HG02610 (cell line): ENCODE results near the gene SLC16A5.
"Not testable (repeated sequence)": the region's sequence is repeated elsewhere in the genome, so short reads cannot be mapped to it uniquely, and the experiment has no call there.

ENCODE experiments used
- ATAC-seq: cut with Tn5 transposase; IDR thresholded peaks from one replicate; pipeline ENCODE4 v1.9.1; 2021; ENCODE audit warnings: mild to moderate bottlenecking, moderate library complexity; ENCODE audit not compliant: unreplicated experiment

Gene SLC16A5

DNA sequence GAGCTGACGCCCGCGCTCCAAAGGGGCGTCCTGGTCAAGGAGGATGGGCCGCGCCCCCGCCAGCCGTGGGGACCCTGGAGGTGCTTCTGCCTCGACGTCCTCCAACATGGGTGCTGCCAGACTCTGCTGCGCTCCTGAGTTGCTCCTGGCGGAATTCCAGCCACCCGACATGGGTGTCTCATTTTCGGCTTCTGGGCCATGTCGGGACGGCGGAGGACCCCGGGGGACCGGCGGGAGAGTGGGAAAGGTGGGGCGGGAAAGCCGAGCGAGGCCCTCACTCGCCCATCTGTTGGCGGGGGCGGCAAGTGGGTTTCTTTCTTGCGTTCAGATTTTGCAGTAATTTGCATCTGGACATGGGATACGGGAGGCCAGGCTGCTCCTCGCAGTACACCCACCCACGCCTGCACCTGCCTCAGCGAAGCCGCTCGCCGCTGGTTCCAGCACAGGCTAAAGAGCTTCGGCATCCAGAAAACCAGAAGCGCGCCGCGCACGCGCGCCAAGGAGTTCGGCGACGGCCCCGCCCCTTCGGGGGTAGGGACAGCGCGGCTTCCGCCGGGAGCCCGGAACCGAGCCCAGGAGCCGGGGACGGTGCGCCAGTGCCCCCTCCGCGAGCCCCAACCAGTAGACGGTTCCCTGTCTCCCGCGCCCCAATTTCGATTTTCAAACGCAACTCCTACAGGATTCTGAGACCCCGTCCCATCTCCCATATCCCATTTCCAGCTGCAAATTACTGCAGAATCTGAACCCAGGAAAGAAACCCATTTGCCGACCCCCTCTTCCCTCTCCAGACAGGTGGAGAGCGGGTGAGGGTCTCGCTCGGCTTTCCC is 21.9 kb downstream of the SLC16A5 start, which contains the start of gene ARMC7:
Gene ARMC7 (plus strand): TSS at position 563 of the 827 bp plus-strand sequence. CDS start 320 bp downstream, outside the sequence.
- peak; percentile 69 for ATAC-seq

DNA sequence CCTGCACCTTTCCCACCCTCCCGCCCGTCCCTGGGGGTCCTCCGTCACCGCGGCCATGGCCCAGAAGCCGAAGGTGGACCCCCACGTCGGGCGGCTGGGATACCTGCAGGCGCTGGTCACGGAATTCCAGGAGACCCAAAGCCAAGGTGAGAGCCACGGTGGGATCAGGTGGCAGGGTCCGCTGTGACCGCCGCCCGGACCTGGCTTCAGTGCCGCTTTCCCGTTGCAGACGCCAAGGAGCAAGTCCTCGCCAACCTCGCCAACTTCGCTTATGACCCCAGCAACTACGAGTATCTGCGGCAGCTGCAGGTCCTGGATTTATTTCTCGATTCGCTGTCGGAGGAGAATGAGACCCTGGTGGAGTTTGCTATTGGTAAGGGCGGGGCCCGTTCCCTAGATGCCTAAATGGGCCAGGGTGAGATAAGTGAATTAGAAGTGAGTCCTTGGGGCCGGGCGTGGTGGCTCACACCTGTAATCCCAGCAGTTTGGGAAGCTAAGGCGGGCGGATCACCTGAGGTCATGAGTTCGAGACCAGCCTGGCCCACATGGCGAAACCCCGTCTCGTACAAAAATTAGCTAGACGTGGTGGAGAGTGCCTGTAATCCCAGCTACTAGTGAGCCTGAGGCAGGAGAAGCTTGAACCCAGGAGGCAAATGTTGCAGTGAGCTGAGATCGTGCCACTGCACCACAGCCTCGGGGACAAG is 22.6 kb downstream of the SLC16A5 start:
- ATAC-seq, result no peak

DNA sequence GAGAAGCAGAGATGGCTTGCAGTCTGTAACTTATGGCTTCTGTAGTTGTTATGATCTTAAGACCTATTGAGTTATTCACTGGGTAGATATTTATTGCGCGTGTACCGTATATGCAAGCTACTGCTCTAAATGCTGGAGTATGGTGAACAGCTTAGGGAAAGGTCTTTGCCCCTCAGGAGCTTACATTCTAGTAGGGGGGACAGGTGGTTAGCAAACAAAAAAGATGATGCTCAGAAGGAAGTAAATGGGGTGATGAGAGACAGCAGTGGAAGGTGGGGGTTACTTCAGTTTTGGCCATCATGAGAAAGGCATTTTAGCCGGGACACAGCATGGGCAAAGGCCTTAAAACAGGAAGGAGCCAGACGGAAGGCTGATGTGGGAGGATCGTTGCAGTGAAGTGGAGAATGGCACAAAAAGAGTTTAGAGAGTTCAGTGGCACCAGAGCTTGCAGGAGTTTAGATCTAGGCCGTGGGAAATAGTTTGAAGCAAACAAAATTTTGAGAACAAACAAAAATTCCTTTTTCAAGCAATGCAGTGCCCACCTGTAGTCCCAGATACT is 24.1 kb downstream of the SLC16A5 start:
- ATAC-seq, result no peak

DNA sequence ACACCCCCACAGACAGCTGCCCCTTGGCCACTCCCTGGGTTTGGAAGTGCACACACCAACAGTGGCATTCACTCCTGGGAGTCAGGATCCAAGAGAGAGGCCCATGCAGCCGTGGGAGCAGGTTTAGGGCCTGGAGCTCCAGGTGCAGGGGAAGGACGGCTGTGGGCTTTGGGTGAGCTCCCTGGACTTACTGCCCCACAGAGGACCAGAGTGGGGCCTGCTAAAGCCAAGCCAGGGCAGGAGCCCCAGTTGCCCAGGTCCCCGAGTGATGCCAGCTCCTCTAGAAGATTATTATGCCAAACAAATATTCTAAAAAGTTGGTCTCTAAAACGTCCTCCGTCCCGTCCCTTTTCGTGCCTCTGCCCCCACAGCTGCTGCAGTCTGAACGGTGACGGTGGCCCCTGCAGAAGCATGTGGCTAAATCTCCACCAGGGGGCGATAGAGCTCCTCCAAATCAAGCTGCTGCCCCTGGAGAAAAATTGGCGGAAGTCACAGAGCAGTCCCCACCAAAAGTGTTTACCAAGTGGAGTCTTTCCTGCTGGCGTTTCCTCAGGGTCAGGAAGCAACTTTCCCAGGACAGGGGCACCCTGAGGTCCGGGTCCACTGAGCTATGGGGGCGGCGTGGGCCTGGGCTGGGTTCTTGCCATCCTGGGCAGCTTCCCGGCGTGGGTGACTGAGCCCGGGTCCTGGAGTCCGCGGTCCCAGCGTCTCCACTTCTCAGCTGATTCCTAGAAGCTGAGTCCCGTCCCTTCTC is 26.2 kb downstream of the SLC16A5 start:
- ATAC-seq, result peak; percentile 27

DNA sequence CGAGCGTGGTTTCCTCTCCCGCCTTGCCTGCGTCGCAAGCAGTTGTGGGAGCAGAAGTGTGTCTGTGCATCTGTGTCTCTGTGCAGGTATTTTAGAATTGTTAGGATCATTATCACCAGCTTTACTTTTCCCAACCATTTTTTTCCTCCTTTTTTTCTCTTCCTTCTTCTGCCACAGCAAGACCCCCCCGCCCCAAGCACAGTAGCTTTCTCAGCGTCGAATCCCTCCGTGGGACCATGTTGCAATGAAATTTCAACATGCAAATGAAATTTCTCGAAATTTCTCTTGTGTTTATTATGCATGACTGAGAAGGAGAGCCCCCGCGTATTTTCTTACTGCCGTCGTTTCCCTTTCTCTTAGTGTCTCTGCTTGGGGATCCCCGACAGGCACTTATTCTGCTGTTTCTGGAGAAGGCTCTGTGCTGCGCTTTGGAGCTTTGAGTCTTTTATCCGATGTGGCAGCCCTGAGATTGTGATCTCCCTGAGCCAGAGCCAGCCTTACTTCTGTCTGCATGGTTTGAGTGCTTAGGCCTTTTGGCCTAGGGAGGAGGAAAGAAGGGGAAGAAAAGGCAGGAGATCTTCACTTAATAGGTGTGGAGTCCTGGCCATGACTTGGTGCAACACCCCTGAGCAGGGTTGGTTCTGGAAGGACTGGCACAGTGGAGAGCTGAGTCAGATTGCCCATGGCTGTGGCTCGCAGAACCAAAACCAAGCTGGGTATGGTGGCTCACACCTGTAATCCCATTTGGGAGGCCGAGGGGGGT is 27.0 kb downstream of the SLC16A5 start:
- ATAC-seq, result no peak

DNA sequence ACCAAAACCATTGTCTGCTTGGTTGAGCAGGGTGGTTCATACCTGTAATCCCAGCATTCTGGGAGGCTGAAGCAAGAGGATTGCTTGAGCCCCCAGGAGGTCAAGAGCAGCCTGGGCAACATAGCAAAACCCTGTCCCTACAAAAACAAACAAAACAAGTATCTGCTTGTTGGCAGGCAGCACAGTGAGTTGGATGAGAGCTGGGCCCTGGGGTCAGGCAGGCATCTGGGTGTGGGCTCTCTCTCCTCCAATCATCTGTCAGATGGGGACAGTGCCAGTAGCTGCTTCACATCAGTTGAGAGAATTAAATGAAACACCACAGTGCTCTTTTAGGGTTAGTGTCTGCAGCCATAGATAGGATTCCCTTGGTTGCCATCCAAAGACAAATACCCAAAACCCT is 27.8 kb downstream of the SLC16A5 start:
- ATAC-seq, result no peak

DNA sequence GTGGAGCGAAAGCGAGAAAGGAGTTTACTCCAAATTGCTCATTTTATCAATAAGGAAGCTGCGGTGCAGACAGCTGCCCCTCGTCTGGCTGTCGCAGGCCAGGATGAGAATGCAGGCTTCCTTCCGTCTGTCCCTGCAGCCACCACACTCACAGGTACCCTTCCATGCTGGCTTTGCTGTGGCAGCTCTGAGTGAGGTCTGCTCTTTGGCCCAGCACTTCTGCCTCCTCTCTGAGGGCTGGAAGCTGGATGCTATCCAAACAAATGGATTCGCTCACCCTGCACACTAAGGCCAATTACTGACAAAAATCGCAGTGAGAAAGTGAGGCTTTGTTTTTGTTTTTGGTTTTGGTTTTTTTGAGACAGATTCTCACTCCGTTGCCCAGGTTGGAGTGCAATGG is 29.0 kb downstream of the SLC16A5 start:
- no peak for ATAC-seq

DNA sequence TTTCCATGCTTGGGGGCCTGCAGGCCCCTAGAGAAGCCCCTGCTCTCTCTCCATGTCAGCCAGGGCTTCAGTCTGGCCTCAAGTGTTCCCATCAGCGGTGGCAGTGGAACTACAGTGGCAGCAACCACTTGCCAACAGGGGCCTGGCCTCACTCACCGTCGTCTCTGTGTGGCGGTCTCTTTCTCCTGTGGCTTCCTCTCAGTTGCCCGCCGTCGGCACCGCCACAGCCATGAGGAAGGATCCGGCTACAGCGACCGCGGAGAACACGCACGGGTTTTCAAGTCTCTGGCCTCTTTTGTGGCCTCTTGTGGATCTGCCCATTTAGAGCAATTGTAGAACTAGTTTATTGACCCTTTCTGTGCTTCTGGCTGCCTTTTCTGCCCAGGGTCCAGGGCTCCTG is 30.6 kb downstream of the SLC16A5 start:
- ATAC-seq, result no peak

DNA sequence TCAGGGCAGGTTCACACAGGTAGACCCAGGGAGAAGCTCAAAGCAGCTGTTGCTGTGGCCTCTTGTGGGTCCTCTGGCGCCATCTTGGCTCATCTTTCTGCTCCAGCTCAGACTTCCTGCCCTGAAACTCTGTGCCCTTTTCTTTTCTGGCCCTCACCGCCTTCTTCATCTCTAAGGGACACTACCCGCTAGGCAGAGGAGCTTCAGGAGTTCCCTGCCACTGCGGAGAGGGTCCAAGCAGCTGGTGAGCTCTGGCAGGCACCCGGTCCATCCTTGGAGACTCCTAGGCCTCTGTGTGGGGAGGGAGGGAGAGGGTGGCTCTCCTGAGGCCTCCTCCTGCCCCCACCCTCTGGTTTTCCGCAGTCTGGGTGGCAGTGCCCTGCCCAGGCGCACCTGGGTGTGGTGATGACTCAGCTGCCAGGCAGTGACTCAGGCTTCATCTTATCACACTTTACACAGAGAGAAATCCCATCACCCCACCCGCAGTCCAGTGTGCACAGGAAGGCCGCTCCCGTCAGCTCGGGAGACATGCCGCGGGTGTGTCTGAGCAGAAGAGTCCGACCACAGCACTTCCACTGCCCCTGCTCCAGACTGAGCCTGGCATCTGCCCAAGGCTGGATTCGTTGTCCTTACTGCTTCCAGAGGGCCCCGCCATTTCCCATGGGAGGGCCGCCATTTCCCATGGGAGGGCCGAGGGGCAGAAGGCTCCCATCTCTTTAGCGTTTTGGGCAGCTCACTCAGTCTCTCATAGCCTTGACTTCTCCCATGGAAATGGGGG is 36.5 kb downstream of the SLC16A5 start:
- ATAC-seq, result no peak

DNA sequence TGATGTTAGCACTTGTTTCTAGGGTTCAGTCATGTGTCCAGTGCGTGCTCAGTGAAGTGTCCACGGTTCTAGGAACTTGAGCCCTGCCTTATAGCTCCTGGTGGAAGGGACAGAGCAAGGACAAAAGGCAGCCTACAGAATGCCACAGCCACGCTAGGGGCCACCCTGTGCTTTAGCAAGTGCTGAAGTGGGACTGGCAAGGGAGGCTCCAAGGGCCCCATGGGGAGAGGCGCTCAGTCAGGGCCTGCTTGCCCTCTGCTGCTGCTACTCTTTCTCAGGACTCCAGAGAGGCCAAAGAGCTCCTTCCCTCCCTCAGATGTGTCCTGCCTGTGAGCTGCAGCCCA is 37.0 kb downstream of the SLC16A5 start:
- ATAC-seq, result no peak

DNA sequence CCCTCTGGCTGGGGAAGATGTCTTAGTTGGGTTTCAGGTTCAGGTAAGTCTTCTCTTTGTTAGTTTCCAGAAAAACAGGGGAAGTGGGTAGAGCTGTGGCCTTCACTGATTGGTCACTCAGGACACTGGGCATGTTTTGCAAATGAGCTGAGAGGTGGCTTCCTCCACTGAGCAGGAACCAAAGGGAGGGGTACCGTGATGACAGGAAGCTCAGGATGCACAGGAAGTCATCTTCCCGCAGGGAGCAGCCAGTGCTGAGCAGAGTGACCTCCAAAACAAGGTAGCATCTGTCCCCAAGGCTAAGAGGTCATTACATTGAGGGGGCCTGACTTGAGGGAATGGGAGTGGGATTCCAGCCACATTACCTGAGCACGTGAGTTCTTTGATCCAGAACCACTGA is 38.2 kb downstream of the SLC16A5 start:
- no peak for ATAC-seq

DNA sequence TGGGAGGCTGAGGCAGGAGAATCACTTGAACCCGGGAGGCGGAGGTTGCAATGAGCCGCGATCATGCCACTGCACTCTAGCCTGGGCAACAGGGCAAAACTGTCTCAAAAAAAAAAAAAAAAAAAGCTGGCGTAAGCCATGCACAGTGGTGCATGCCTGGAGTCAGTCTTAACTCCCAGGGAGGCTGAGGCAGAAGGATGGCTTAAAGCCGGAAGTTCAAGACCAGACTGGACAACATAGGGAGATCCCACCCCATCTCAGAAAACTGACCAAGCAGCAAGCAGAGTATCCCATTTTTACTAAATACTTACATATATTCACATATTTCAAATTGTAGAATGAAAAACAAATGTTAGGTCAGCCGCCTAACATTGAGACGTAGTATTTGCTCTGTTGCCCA is 39.2 kb downstream of the SLC16A5 start:
- ATAC-seq, result no peak

DNA sequence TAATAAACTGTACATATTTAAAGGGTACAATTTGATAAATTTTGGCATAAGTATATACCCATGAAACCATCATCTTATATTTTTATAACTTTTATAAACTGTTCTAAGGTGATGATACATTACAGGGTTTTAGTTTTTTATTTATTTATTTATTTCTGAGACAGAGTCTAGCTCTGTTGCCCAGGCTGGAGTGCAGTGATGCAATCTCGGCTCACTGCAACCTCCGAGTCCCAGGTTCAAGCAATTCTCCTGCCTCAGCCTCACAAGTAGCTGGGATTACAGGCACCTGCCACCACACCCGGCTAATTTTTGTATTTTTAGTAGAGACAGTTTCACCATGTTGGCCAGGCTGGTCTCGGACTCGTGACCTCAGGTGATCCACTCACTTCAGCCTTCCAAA is 40.2 kb downstream of the SLC16A5 start:
- ATAC-seq, result not testable (repeated sequence)

DNA sequence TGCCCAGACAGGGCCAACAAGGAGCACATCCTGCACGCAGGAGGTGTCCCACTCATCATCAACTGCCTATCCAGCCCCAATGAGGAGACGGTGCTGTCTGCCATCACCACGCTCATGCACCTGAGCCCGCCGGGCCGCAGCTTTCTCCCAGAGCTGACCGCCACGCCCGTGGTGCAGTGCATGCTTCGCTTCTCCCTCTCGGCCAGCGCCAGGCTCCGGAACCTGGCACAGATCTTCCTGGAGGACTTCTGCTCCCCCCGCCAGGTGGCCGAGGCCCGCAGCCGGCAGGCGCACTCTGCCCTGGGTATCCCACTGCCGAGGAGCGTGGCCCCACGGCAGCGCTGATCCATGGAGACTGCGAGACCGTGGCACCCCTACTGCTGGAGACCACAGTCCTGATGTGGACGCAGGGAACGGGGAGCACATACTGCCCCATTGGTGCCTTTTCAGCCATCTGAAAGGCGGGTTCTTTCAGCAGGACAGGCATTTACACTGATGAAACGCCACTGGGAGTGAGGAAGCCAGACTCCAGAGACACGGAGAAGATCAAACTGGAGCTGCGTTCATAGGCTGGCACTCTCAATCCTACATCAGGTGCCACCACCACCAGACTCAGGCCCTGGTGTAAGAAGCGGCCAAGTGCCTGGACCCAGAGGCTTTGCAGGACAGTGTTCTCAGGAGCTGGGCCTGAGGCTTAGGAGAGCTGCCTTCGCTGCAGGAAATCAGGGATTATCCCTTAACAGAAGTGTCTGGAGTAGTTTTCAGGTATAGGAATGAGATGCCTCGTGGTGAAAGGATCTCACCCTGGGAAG is 41.1 kb downstream of the SLC16A5 start:
- ATAC-seq, result no peak

DNA sequence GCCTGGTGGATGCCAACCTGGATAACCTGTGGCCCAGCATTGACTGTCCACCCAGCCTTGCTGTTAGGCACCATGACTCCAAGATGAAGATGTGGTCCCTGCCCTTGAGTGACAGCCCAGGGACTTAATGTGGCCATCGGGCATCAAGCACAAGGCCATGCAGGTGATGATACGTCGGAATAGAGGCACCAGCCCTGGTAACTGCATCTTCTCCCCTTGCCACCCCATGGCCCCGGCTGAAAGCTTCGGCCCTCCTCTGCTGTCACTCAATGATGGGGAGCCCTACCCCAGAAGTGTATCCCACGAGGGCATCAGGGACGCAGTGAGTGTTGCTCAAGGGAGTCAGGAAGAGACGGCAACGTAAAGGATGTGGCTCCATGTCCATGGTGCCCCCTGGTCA is 41.8 kb downstream of the SLC16A5 start:
- no peak for ATAC-seq

DNA sequence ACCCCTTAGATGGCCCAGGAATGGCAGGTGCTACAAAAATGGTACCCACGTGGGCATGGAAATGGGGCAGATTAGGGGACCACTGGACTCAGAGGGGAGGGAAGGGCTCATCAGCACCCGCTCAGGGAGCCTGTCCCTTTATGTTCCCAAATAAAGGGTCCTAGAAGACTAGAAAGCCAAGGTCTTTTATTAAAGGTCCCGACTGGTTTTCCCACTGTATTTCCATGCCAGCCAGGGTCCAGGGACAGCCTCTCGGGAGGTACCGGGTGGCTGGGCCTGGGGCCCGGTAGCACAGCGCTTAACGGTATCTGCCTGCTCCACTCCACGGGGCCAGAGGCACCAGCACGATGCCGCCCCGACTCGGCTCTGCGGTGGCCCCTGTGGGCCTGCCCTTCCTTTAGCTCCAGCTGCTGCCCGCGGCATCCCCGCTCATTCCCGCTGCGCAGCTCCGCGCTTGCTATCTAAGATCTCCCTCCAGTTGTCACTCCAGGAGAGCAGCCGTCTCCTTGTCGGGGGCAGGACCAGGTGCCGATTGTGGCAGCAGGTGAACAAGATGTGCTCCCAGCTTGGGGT is 42.4 kb downstream of the SLC16A5 start:
- ATAC-seq, result no peak

DNA sequence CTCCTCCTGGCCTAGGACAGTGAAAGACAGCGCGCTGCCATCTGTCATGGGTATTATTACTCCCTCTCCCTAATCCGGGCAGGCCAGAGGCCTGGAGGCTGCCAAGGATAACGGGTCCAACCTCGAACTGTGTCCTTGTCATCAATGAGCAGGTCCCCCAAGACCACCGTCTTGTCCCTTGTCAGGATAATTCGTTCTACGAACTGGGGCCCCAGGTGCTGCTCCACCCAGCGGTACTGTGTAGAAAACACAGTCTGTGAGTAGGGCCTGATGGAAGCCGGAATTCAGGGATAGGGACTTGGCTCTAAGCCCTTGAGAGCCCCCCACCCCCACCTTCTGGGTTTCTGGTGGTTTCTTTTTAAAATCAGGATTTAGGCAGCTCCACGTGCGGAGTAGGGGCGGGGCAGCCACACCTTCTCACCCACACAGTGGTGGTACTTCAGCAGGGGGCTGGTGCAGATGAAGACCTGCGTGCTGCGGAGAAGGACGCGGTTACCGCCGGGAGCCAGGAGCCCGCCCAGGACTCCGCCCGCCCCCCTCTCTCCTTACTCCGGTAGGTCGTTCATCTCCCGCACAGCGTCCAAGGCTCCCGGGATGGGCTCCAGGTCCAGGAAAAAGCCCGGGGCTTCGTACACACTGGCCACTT is 43.0 kb downstream of the SLC16A5 start:
- ATAC-seq, result no peak
